PFSK-1 (cell line): ENCODE measurements around the gene ZNF385C.

Experiments
- POLR2AphosphoS5 ChIP-seq: IDR thresholded peaks from 2 replicates; pipeline ENCODE4 v1.6.1; 2012; ENCODE audit warnings: low read depth, mild to moderate bottlenecking, control low read depth, low read length, moderate library complexity
- REST ChIP-seq, 2 experiments: IDR thresholded peaks; 2 replicates each; pipeline versions ENCODE4 v1.6.1 to v1.8.0; 2011 to 2012; ENCODE audit warnings: low read depth in 2 of 2, low read length in 2 of 2, control low read depth in 1 of 2, inconsistent platforms in 1 of 2, mild to moderate bottlenecking in 1 of 2, moderate library complexity in 1 of 2; ENCODE audit not compliant: insufficient read depth in 1 of 2

- TF ChIP-seq REST (IDR thresholded peaks at IDR 0.05; ENCODE audit: insufficient read depth in 1 of 2, low read depth in 2 of 2, low read length in 2 of 2) (no peak), POLR2AphosphoS5 (no peak)
These were observed 69.5 kb downstream of the ZNF385C start for GRCh38 chr17:42028791-42029127.
